Right lobe of liver (tissue), 6 donors: ENCODE results near the gene PRRG1. TPM values are rescaled to one million over a fixed set of nuclear protein-coding genes. Genes with fewer than 3 reads are reported as not detected.
A peak's percentile ranks its signal among the peaks of the same experiment; 100 is the strongest.

Experiments
- ATAC-seq, 4 donors: fragments of 200-7000 bp; cut with Tn5 transposase; one replicate each; pipeline ENCODE4 v1.9.1; 2020; ENCODE audit warnings: mild to moderate bottlenecking in 4 of 4, moderate library complexity in 4 of 4
- DNase-seq, 3 donors: peaks; one replicate each; pipeline ENCODE4 v3.0.0-alpha.2; 2020
- H3K27ac ChIP-seq, 3 donors: fragments of 200-600 bp; one replicate each; pipeline ENCODE4 v1.8.0; 2022
- H3K27me3 ChIP-seq, 2 donors: fragments of 200-600 bp; one replicate each; pipeline ENCODE4 v1.8.0; 2022
- H3K36me3 ChIP-seq, 4 donors: fragments of 200-600 bp; sonication (generic) in 1 of 4; one replicate each; pipeline versions ENCODE4 v1.5.1 to v1.8.0; 2017 to 2022; ENCODE audit warnings: control low read depth in 1 of 4
- H3K4me1 ChIP-seq, 4 donors: fragments of 200-600 bp; sonication (generic) in 1 of 4; one replicate each; pipeline versions ENCODE4 v1.5.1 to v1.8.0; 2017 to 2022; ENCODE audit warnings: control low read depth in 1 of 4
- H3K4me3 ChIP-seq, 3 donors: fragments of 200-600 bp; one replicate each; pipeline ENCODE4 v1.8.0; 2022
- H3K9me3 ChIP-seq, 4 donors: fragments of 200-600 bp; sonication (generic) in 1 of 4; one replicate each; pipeline versions ENCODE4 v1.5.1 to v1.8.0; 2017 to 2022; ENCODE audit warnings: control low read depth in 1 of 4
- POLR2A ChIP-seq: fragments of 450-650 bp; IDR thresholded peaks from one replicate; pipeline ENCODE4 v1.6.1; 2017; ENCODE audit warnings: antibody characterized with exemption, mild to moderate bottlenecking
- WGBS: methylation state at CpG from one replicate; pipeline ENCODE4 v1.1.6; 2018; ENCODE audit warnings: low coverage, low lambda C conversion rate; ENCODE audit not compliant: insufficient coverage; ENCODE audit errors: missing lambda C conversion rate; 5-methylcytosine and 5-hydroxymethylcytosine counted together
- intact Hi-C, 2 donors: fragments of 100-400 bp; cut with DNase I; formaldehyde crosslinking; loops; one replicate each; pipeline versions ENCODE4 v1.11.2 to v1.14.1; 2022
- total RNA-seq, 6 experiments: library from RNA; depleted of rRNA in 2 of 6; stranded (reverse); fragments of >200 nt in 2 of 6; fragmentation: NEBNext Ultra II Directional in 3 of 6; extraction: Animal tissue kit (Norgen Biotek cat#: 25700) in 3 of 6; gene quantifications; one replicate each; pipeline versions ENCODE4 v1.1.0 to v1.2.4, GENCODE V29; 2016 to 2023
- TF ChIP-seq, protein P1 (sequence below), 4 donors: fragments of 200-600 bp in 3 of 4; fragments of 450-650 bp in 1 of 4; IDR thresholded peaks; one replicate each; pipeline versions ENCODE4 v1.5.1 to v1.8.0; 2016 to 2022; ENCODE audit warnings: antibody characterized with exemption in 4 of 4, mild to moderate bottlenecking in 2 of 4
- donor health status: DM: no; HTN: yes; CAD: no.
- donor health status: DM: no; HTN: no; CAD: no.
- donor health status: DM: no; HTN: no; CAD: no.
- donor health status: DM: no; HTN: yes; CAD: no.
- donor health status: DM: no; HTN: yes; CAD: no.

The PRRG1 gene
- total RNA-seq, 6 experiments from 2014 or later: 3.6 to 9.7 (median 6.5) TPM

DNA sequence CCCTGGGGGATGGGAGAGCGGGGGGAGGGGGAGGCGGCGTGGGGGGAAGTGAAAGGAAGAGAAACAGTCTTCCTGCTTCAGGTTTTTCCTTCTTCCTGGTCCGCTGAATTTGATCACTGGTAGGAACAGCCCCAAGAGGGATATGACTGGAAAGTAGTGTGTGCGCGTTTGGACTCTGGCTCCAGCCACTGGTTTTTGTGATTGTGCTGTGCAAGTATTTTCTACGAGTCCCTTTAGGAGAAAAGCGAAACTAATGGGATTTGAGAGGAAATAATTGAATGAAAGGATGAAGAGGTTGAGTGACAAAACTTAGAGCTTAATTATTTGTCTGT is 836 bp downstream of the PRRG1 start:
- Histone ChIP-seq H3K27ac (peak overlapping the region; percentile 54 to 73 (median 70)), H3K4me3 (peak overlapping the region; percentile 42 to 62 (median 49)), H3K4me1 (peaks cover 0 to 4% (median under 1%) of the 10 kb centered on the region in 4 donors), H3K36me3 (no peaks in the 10 kb centered on the region), H3K9me3 (no peaks in the 10 kb centered on the region), H3K27me3 (no peaks in the 10 kb centered on the region)
- 14% methylated on average over 7 of the region's 8 CpGs for WGBS
- ATAC-seq (peak; percentile 41 to 52 (median 47)), DNase-seq (peak in 2 of 3 donors; percentile 40 to 49)
- intact Hi-C loops: no loop called here
- TF ChIP-seq POLR2A: no peak
- TF ChIP-seq, protein P1, sequence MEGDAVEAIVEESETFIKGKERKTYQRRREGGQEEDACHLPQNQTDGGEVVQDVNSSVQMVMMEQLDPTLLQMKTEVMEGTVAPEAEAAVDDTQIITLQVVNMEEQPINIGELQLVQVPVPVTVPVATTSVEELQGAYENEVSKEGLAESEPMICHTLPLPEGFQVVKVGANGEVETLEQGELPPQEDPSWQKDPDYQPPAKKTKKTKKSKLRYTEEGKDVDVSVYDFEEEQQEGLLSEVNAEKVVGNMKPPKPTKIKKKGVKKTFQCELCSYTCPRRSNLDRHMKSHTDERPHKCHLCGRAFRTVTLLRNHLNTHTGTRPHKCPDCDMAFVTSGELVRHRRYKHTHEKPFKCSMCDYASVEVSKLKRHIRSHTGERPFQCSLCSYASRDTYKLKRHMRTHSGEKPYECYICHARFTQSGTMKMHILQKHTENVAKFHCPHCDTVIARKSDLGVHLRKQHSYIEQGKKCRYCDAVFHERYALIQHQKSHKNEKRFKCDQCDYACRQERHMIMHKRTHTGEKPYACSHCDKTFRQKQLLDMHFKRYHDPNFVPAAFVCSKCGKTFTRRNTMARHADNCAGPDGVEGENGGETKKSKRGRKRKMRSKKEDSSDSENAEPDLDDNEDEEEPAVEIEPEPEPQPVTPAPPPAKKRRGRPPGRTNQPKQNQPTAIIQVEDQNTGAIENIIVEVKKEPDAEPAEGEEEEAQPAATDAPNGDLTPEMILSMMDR (IDR thresholded peaks at IDR 0.05): no peak

DNA sequence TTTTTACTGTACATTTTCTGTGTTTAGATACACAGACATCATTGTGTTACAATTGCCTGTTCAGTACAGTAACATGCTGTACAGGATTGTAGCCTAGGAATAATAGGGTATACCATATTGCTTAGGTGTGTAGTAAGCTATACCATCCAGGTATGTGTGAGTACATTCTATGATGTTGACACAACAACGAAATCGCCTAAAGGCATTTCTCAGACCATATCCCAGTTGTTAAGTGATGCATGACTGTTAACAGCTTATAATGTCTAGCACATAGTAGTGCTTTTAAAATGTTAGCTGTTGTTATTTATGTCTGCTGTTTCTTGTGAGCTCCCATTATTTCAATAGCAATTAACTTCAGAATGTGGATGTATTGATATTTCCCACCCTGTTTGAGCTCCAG is 4.5 kb downstream of the PRRG1 start:
- intact Hi-C loops: no loop called here

DNA sequence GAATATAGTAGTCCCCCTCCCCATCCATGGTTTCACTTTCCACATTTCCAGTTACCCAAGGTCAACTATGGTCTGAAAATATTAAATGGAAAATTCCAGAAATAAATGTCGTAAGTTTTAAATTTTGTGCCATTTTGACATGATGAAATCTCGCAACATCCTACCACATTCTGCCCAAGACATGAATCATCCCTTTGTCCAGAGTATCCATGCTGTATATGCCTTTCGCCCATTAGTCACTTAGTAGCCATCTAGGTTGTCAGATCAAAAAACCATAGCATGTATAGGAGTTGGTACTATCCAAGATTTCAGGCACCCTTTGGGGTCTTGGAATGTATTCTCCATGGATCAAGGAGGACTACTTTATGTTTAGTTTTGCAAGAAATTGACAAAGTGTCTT is 8.3 kb downstream of the PRRG1 start:
- WGBS: 80% methylated on average over 3 of the region's 3 CpGs
- no peak for ATAC-seq
- intact Hi-C loops: no loop called here
- Histone ChIP-seq H3K36me3 (no peaks in the 10 kb centered on the region), H3K9me3 (no peaks in the 10 kb centered on the region), H3K4me1 (no peaks in the 10 kb centered on the region), H3K27me3 (no peaks in the 10 kb centered on the region), H3K4me3 (no peak overlapping the region), H3K27ac (no peak overlapping the region)
- TF ChIP-seq POLR2A: no peak
- TF ChIP-seq, protein P1 (IDR thresholded peaks at IDR 0.05): no peak
- no peak for DNase-seq

More for the DNA sequence above, 4.5 kb downstream of the PRRG1 start:
- no peaks in the 10 kb centered on the region for H3K9me3 ChIP-seq
- TF ChIP-seq, protein P1 (IDR thresholded peaks at IDR 0.05): no peak
- TF ChIP-seq POLR2A: no peak
- H3K27ac ChIP-seq: no peak overlapping the region
- no peaks in the 10 kb centered on the region for H3K4me1 ChIP-seq
- no peaks in the 10 kb centered on the region for H3K36me3 ChIP-seq
- no peak for DNase-seq
- H3K27me3 ChIP-seq: no peaks in the 10 kb centered on the region
- no peak for ATAC-seq
- H3K4me3 ChIP-seq: no peak overlapping the region
- 43% methylated on average over 2 of the region's 2 CpGs for WGBS

DNA sequence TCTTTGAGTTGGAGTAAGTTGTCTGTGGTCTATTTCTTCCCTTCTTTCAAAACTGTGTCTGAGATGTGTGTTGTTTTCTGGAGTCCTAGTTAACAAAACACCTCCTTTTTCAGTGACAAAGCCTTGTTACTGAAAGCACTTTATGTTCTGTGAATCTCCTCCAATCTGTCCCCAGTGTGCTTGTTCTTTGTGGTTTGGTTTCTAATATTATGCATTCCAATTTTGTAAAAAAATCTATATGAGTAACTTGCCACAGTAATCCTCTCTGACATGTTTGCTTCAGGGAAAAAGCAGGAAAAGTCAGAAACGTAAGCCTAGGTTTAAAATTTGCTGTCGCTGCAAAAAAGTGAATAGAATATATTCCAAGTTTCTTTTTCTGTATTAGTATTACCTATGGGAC is 12.4 kb downstream of the PRRG1 start:
- H3K27ac ChIP-seq: no peak overlapping the region
- no peaks in the 10 kb centered on the region for H3K27me3 ChIP-seq
- H3K9me3 ChIP-seq: no peaks in the 10 kb centered on the region
- DNase-seq (no peak), ATAC-seq (no peak)
- H3K4me3 ChIP-seq: no peak overlapping the region
- intact Hi-C loops: no loop called here
- WGBS: 58% methylated on average over 2 of the region's 2 CpGs
- no peak for TF ChIP-seq POLR2A
- TF ChIP-seq, protein P1 (IDR thresholded peaks at IDR 0.05): no peak
- H3K4me1 ChIP-seq: no peaks in the 10 kb centered on the region
- no peaks in the 10 kb centered on the region for H3K36me3 ChIP-seq

DNA sequence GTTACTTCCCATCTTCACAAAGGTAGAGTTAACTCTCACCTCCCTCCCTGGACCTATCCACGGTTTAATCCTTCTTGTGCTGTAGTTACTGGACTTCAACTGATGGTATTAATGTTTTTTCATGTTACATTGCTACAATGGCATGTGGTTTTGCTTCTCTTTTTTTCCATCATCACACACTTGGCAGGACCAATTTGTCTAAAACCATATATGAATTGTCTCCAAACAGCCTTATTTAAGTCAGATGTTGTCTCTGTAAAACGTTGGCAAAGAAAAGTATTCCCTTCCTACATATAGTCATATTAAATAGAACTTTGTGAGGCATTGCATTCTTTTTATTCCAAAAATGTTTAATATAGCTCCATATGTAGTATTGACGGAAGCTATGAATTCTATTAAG is 15.5 kb downstream of the PRRG1 start:
- ATAC-seq (no peak), DNase-seq (no peak)
- TF ChIP-seq, protein P1 (IDR thresholded peaks at IDR 0.05): no peak
- no peak for TF ChIP-seq POLR2A
- Histone ChIP-seq H3K4me1 (no peaks in the 10 kb centered on the region), H3K9me3 (no peaks in the 10 kb centered on the region), H3K27me3 (no peaks in the 10 kb centered on the region), H3K27ac (no peak overlapping the region), H3K36me3 (no peaks in the 10 kb centered on the region), H3K4me3 (no peak overlapping the region)
- WGBS: 53% methylated on average over 3 of the region's 3 CpGs
- intact Hi-C loops: no loop called here
